GM21423 (cell line): ENCODE results near the gene PRRG1.
"Not testable (repeated sequence)": the region's sequence is repeated elsewhere in the genome, so short reads cannot be mapped to it uniquely, and the experiment has no call there.

ENCODE experiments used
- ATAC-seq: cut with Tn5 transposase; IDR thresholded peaks from one replicate; pipeline ENCODE4 v1.9.1; 2021; ENCODE audit warnings: mild to moderate bottlenecking, moderate library complexity; ENCODE audit not compliant: unreplicated experiment

Gene PRRG1

GRCh38 chrX:37468124-37468739 is 119.1 kb downstream of the PRRG1 start:
- no peak for ATAC-seq

DNA sequence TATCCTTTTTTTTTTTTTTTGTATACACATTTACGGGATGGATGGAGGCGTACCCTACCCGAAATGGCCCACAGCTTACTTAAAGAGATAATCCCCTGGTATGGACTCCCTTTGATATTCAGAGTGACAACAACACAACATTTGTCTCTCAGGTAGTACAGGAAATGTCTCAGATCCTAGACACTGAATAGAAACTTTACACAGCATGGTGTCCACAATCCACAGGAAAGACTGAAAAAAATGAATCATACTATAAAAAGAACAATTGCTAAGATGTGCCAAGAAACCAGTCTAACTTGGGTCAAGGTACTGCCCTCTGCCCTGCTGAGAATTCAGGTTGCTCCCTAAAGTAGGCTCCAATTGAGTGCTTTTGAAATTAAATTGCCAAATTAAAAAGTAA is 121.5 kb downstream of the PRRG1 start:
- ATAC-seq = no peak

GRCh38 chrX:37472836-37473235 is 123.7 kb downstream of the PRRG1 start:
- no peak for ATAC-seq

GRCh38 chrX:37474478-37474877 is 125.3 kb downstream of the PRRG1 start:
- ATAC-seq = no peak

GRCh38 chrX:37476571-37477170 is 127.5 kb downstream of the PRRG1 start:
- ATAC-seq = no peak

- ATAC-seq = not testable (repeated sequence)
Observed at GRCh38 chrX:37484335-37484734, 135.2 kb downstream of the PRRG1 start.

GRCh38 chrX:37485429-37485828 is 136.3 kb downstream of the PRRG1 start:
- ATAC-seq = no peak

GRCh38 chrX:37487271-37487670 is 138.1 kb downstream of the PRRG1 start:
- no peak for ATAC-seq

DNA sequence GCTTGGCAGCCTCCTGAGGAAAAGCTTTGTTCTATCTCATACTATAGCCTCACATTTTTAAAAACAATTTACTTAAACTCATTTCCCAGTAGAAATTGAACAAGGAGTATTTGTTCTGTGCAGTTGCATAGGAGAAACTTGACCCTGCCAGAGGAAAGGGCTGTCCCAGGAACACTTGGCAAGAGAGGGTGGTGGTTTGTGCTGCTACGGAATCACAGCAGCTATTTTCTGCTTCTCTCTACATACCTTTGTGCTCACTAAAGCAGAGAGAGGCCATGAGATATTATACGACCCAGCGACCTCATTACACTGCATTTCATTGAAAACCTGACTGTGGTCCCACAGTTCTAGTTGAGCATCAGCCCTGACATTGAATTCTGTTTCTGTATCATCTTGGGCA is 139.2 kb downstream of the PRRG1 start:
- no peak for ATAC-seq

GRCh38 chrX:37491686-37492085 is 142.5 kb downstream of the PRRG1 start:
- no peak for ATAC-seq

- not testable (repeated sequence) for ATAC-seq
Observed at GRCh38 chrX:37495760-37496159, 146.6 kb downstream of the PRRG1 start.

DNA sequence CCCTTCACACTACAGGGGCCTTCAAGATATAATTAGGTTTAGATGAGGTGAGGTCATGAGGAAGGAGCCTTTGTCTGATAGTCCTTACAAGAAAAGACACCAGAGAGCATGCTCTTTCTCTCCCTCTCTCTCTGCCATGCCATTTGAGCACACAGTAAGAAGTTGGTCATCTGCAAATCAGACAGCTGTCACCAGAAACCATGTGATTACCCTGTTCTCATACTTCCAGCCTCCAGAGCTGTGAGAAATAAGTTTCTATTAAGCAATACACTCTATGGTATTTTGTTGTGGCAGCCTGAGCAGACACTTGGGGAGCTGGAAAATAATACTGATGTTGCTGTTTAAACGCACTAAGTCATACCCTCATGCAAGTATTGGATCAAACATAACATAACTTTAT is 148.0 kb downstream of the PRRG1 start:
- ATAC-seq = not testable (repeated sequence)

GRCh38 chrX:37498323-37498722 is 149.2 kb downstream of the PRRG1 start:
- ATAC-seq = not testable (repeated sequence)

- ATAC-seq = not testable (repeated sequence)
Observed at GRCh38 chrX:37499649-37500048, 150.5 kb downstream of the PRRG1 start.

- no peak for ATAC-seq
Observed at GRCh38 chrX:37504991-37505390, 155.8 kb downstream of the PRRG1 start.
